ENCODE measurements around the gene ENHO. TPM values are rescaled to one million over a fixed set of nuclear protein-coding genes. Genes with fewer than 3 reads are reported as not detected.

The ENHO gene
- total RNA-seq, result not detected in 2 replicates
- 0.19 TPM for total RNA-seq (2013)
- polyA plus RNA-seq, result 0.13 TPM in 1 of 2 replicates, not detected in the other
- polyA minus RNA-seq, result 0.36 and 0.69 TPM in 2 replicates

DNA sequence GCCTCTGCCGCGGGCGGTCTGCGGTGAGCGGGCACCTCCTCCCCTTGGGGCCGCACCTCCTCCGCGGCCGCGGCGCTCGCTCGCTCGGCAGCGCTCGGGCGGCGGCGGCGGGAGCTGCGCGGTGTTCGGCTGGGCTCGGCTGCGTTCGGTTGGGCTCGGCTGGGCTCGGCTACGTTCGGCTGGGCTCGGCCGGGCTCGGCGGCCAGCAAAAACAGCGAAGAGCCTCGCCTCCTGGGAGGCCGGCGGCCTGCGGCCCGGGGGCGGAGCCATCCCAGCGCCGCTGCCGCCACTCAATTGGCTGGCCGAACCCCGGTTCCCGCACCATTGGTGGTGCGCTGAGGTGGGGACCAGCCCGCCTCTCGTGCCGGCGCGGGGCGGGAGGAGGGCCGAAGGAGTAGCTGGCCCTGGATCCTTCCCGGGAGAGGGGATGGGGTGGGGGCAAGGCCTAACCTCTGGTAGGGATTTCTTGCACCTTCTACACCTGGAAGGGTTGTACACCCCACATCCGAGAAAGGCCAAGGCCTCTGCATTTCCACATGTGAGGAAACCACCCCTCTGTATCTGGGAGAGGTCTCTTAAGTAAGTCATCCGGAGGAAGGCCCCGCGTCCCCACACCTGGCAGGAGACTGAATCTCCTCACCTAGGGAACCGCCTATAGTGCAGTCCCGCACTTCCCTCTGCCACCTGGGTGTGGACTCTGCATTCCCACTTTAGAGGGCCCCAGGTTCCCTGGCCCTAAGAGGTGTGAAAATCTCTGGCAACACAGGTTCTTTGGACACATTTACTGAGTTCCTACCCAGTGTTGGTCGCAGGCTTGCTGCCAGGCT is at the start of gene ENHO:
Gene ENHO, minus strand, starts transcription at position 20 of the 827 bp plus-strand sequence. CDS start 1,295 bp downstream, outside the sequence.
- peak within 1 kb of the TSS; percentile 89 for H3K4me3 Mint-ChIP-seq
- H3K4me1 ChIP-seq (ENCODE audit: control insufficient read depth in 2 of 2, insufficient read depth in 2 of 2, low read length in 2 of 2), result peaks cover 9 to 12% of the 10 kb centered on the region in 2 donors
- peaks cover 13% of the 10 kb centered on the region for H3K4me1 Mint-ChIP-seq
- peaks cover 0 to 18% (median 4%) of the 10 kb centered on the region in 4 experiments for H3K27me3 ChIP-seq (replicated peaks in 1 of 4; ENCODE audit: control extremely low read depth in 1 of 4, control insufficient read depth in 3 of 4, insufficient read depth in 4 of 4, low read length in 3 of 4)
- H3K27me3 Mint-ChIP-seq, result peaks cover 28% of the 10 kb centered on the region
- no peaks in the 10 kb centered on the region for H4K20me1 ChIP-seq (ENCODE audit: control insufficient read depth, insufficient read depth, low read length, poor library complexity, severe bottlenecking)
- H3K36me3 ChIP-seq (replicated peaks in 1 of 2; ENCODE audit: control extremely low read depth in 1 of 2, control insufficient read depth in 1 of 2, extremely low read depth in 1 of 2, insufficient read depth in 2 of 2, low read length in 1 of 2), result no peaks in the 10 kb centered on the region
- intact Hi-C loops (cut with micrococcal nuclease), result loop anchor here (1.0 kb wide), 4 partner anchors 65 to 194 kb away; partner anchors contain the start of genes DNAI1, FAM219A, KIF24 and NUDT2
- peak within 1 kb of the TSS; percentile 93 for H3K4me2 ChIP-seq (replicated peaks; ENCODE audit: low read depth, low read length, poor library complexity, severe bottlenecking)
- TF ChIP-seq, protein P1, sequence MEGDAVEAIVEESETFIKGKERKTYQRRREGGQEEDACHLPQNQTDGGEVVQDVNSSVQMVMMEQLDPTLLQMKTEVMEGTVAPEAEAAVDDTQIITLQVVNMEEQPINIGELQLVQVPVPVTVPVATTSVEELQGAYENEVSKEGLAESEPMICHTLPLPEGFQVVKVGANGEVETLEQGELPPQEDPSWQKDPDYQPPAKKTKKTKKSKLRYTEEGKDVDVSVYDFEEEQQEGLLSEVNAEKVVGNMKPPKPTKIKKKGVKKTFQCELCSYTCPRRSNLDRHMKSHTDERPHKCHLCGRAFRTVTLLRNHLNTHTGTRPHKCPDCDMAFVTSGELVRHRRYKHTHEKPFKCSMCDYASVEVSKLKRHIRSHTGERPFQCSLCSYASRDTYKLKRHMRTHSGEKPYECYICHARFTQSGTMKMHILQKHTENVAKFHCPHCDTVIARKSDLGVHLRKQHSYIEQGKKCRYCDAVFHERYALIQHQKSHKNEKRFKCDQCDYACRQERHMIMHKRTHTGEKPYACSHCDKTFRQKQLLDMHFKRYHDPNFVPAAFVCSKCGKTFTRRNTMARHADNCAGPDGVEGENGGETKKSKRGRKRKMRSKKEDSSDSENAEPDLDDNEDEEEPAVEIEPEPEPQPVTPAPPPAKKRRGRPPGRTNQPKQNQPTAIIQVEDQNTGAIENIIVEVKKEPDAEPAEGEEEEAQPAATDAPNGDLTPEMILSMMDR (IDR thresholded peaks at IDR 0.05), result no peak
- no peak for TF ChIP-seq EZH2 (IDR thresholded peaks at IDR 0.05; ENCODE audit: borderline replicate concordance, insufficient read depth, low read depth, low read length, poor library complexity, severe bottlenecking)
- peak within 1 kb of the TSS; percentile 62 for H3K9ac ChIP-seq (ENCODE audit: low read length)
- peak within 1 kb of the TSS; percentile 73 for H2AFZ ChIP-seq (ENCODE audit: insufficient read depth, low read depth, low read length, poor library complexity, severe bottlenecking)
- H3K27ac Mint-ChIP-seq, result peak within 1 kb of the TSS; percentile 76
- no peak within 1 kb of the TSS for H3K27ac ChIP-seq (ENCODE audit: low read length in 2 of 2)
- CTCF ChIA-PET, result interaction anchor here (0.9 kb wide), 1 partner anchor 119 kb away, joined by 4 read pairs; no protein-coding TSS in a partner anchor
- peak; percentile 98 for ATAC-seq (ENCODE audit: low read depth)
- WGBS (ENCODE audit: insufficient coverage), result 5% methylated on average over 61 of the region's 63 CpGs
- peak; percentile 95 for DNase-seq
- H3K9me3 Mint-ChIP-seq (ENCODE audit: insufficient read depth), result no peaks in the 10 kb centered on the region
- POLR2A ChIA-PET, result no interaction called here
- H3K9me3 ChIP-seq (ENCODE audit: control extremely low read depth in 1 of 3, control insufficient read depth in 2 of 3, insufficient read depth in 1 of 3, low read length in 2 of 3), result no peaks in the 10 kb centered on the region
- peak within 1 kb of the TSS in 4 of 5 experiments; percentile 37 to 69 (median 50) for H3K4me3 ChIP-seq (ENCODE audit: control extremely low read depth in 1 of 5, extremely low read depth in 1 of 5, insufficient read depth in 1 of 5, low read depth in 2 of 5, low read length in 4 of 5)
- no peaks in the 10 kb centered on the region for H3K79me2 ChIP-seq (ENCODE audit: control insufficient read depth, insufficient read depth, low read length)

DNA sequence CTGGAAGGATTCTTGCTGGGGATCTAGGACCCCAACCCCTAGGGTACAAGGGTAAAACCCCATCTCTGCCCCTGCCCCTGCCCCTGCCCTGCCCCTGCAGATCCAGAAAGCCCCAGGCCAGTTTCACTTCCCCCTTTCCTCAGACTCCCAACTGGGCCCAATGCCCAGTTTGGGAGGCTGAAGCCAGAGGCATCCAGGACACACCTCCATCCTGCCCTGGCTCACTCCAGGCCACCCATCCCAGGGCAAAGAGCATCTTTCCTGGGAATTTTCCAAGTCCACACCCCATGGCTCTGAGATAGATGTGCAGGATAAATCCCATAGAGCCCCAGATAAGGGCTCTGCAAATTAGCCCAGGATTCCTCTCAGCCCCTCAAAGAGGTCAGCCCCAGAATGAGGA is 49.3 kb upstream of the ENHO start:
- H3K9me3 ChIP-seq (ENCODE audit: control extremely low read depth in 1 of 3, control insufficient read depth in 2 of 3, insufficient read depth in 1 of 3, low read length in 2 of 3), result peaks cover 0 to 3% (median 0%) of the 10 kb centered on the region in 3 donors
- no peak overlapping the region for H3K4me3 ChIP-seq (ENCODE audit: control extremely low read depth in 1 of 5, extremely low read depth in 1 of 5, insufficient read depth in 1 of 5, low read depth in 2 of 5, low read length in 4 of 5)
- peaks cover 0 to 38% (median 10%) of the 10 kb centered on the region in 4 experiments for H3K27me3 ChIP-seq (replicated peaks in 1 of 4; ENCODE audit: control extremely low read depth in 1 of 4, control insufficient read depth in 3 of 4, insufficient read depth in 4 of 4, low read length in 3 of 4)
- no peak overlapping the region for H2AFZ ChIP-seq (ENCODE audit: insufficient read depth, low read depth, low read length, poor library complexity, severe bottlenecking)
- H4K20me1 ChIP-seq (ENCODE audit: control insufficient read depth, insufficient read depth, low read length, poor library complexity, severe bottlenecking), result no peaks in the 10 kb centered on the region
- Mint-ChIP-seq H3K27ac (no peak overlapping the region), H3K4me3 (no peak overlapping the region), H3K9me3 (ENCODE audit: insufficient read depth) (no peaks in the 10 kb centered on the region), H3K27me3 (peaks cover 55% of the 10 kb centered on the region), H3K4me1 (peaks cover under 1% of the 10 kb centered on the region)
- ChIA-PET POLR2A (no interaction called here), CTCF (no interaction called here)
- no peak overlapping the region for H3K4me2 ChIP-seq (replicated peaks; ENCODE audit: low read depth, low read length, poor library complexity, severe bottlenecking)
- H3K36me3 ChIP-seq (replicated peaks in 1 of 2; ENCODE audit: control extremely low read depth in 1 of 2, control insufficient read depth in 1 of 2, extremely low read depth in 1 of 2, insufficient read depth in 2 of 2, low read length in 1 of 2), result no peaks in the 10 kb centered on the region
- H3K9ac ChIP-seq (ENCODE audit: low read length), result no peak overlapping the region
- H3K4me1 ChIP-seq (ENCODE audit: control insufficient read depth in 2 of 2, insufficient read depth in 2 of 2, low read length in 2 of 2), result no peaks in the 10 kb centered on the region
- DNase-seq (no peak), ATAC-seq (ENCODE audit: low read depth) (no peak)
- intact Hi-C loops (cut with micrococcal nuclease), result no loop called here
- no peaks in the 10 kb centered on the region for H3K79me2 ChIP-seq (ENCODE audit: control insufficient read depth, insufficient read depth, low read length)
- no peak overlapping the region for H3K27ac ChIP-seq (ENCODE audit: low read length in 2 of 2)
- TF ChIP-seq, protein P1 (IDR thresholded peaks at IDR 0.05), result no peak
- no peak for TF ChIP-seq EZH2 (IDR thresholded peaks at IDR 0.05; ENCODE audit: borderline replicate concordance, insufficient read depth, low read depth, low read length, poor library complexity, severe bottlenecking)

Measured in B cell (primary cell).